DOHH2 (cell line): Measurements from ENCODE around the gene ARFIP1.
A peak's percentile ranks its signal among the peaks of the same experiment; 100 is the strongest.

Source experiments
- H3F3A ChIP-seq: fragments of 200-600 bp; sonication (generic), shearing (Covaris generic); 2 replicates; pipeline ENCODE4 v1.6.0; 2016; ENCODE audit warnings: antibody characterized with exemption, mild to moderate bottlenecking; ENCODE audit not compliant: control insufficient read depth, insufficient read depth
- H3K27ac ChIP-seq: fragments of 200-600 bp; sonication (generic); 2 replicates; pipeline ENCODE4 v1.5.1; 2014; ENCODE audit warnings: low read depth, mild to moderate bottlenecking, low read length, moderate library complexity
- H3K27me3 ChIP-seq: fragments of 200-600 bp; sonication (generic); 2 replicates; pipeline ENCODE4 v1.6.1; 2014; ENCODE audit warnings: mild to moderate bottlenecking, low read length, mixed read lengths; ENCODE audit not compliant: control insufficient read depth
- H3K36me3 ChIP-seq: fragments of 200-600 bp; sonication (generic); 2 replicates; pipeline ENCODE4 v1.6.1; 2014; ENCODE audit warnings: mild to moderate bottlenecking, low read length, moderate library complexity, mixed read lengths; ENCODE audit not compliant: control insufficient read depth
- H3K4me1 ChIP-seq: fragments of 200-600 bp; sonication (generic); 2 replicates; pipeline ENCODE4 v1.6.1; 2014; ENCODE audit warnings: mild to moderate bottlenecking, low read length, mixed read lengths; ENCODE audit not compliant: control insufficient read depth
- H3K4me2 ChIP-seq: fragments of 200-600 bp; sonication (generic); 2 replicates; pipeline ENCODE4 v1.6.0; 2014; ENCODE audit warnings: mild to moderate bottlenecking, low read length, moderate library complexity
- H3K4me3 ChIP-seq: fragments of 200-600 bp; sonication (generic); 2 replicates; pipeline ENCODE4 v1.5.1; 2014; ENCODE audit warnings: mild to moderate bottlenecking, low read length, mixed read lengths
- H3K79me2 ChIP-seq: fragments of 200-600 bp; sonication (generic); 2 replicates; pipeline ENCODE4 v1.6.1; 2014; ENCODE audit warnings: mild to moderate bottlenecking, low read length, mixed read lengths; ENCODE audit not compliant: control insufficient read depth
- H3K9me2 ChIP-seq: fragments of 200-600 bp; sonication (generic); replicated peaks from 2 replicates; pipeline ENCODE4 v1.6.1; 2014; ENCODE audit warnings: mild to moderate bottlenecking, low read length, mixed read lengths; ENCODE audit not compliant: control insufficient read depth
- H3K9me3 ChIP-seq: fragments of 200-600 bp; sonication (generic); 2 replicates; pipeline ENCODE4 v1.6.1; 2014; ENCODE audit warnings: antibody characterized with exemption, low read length, mixed read lengths; ENCODE audit not compliant: control insufficient read depth, insufficient read depth
- H4K20me1 ChIP-seq: fragments of 200-600 bp; sonication (generic); 2 replicates; pipeline ENCODE4 v1.6.0; 2014; ENCODE audit warnings: low read depth, mild to moderate bottlenecking, antibody characterized with exemption, low read length, moderate library complexity; ENCODE audit not compliant: control insufficient read depth, insufficient read depth
- CTCF ChIP-seq: fragments of 200-600 bp; sonication (generic); IDR thresholded peaks from one replicate; pipeline ENCODE4 v1.5.1; 2014; ENCODE audit warnings: antibody characterized with exemption, mild to moderate bottlenecking, low read depth, low read length; ENCODE audit not compliant: poor library complexity, severe bottlenecking
- EZH2phosphoT487 ChIP-seq: fragments of 200-600 bp; sonication (generic); IDR thresholded peaks from 2 replicates; pipeline ENCODE4 v1.6.1; 2017; ENCODE audit warnings: borderline replicate concordance, mild to moderate bottlenecking, antibody characterized with exemption, low read length, moderate library complexity, mixed read lengths

The ARFIP1 gene

DNA sequence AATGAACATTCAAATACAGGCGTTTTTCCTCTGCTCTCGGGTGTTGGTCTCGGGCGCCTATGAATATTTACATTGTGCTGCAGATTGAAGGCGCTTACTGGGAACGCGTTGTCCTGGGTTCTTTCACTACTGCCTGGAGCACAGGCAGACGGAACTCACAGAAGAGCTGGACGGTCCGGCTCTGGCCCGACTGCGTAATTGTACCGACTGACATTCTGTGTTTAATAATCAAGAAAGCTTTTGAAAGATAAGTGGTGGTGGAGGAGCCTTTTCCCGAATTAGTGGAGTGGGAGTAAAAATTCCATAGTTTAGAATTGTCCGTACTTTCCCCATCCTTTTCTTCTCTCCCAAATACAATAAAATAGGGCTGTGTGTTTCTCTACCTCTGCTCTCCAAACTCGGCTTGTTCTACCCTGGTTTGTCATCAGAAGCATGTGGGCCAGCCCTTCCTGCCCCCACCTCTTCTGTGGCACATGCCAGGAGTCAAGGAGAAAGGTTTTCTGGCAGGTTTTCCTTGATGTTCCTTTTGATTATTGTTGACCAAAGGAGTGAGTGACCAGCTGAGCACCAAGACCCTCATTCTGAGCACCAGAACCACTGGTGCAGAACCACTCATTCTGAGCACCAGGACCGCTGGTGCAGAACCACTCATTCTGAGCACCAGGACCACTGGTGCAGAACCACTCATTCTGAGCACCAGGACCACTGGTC, 158.6 kb downstream of the ARFIP1 start:
- Histone ChIP-seq H3K9me2 (no peaks in the 10 kb centered on the region), H3F3A (no peaks in the 10 kb centered on the region), H4K20me1 (no peaks in the 10 kb centered on the region), H3K4me3 (no peak overlapping the region), H3K27ac (no peak overlapping the region), H3K36me3 (no peaks in the 10 kb centered on the region), H3K4me2 (no peak overlapping the region), H3K79me2 (no peaks in the 10 kb centered on the region), H3K27me3 (peaks cover 71% of the 10 kb centered on the region), H3K4me1 (peaks cover 8% of the 10 kb centered on the region), H3K9me3 (no peaks in the 10 kb centered on the region; the same call in 1 of the 2 replicates)
- TF ChIP-seq EZH2phosphoT487, result 0 out of 2 replicates have a peak, but pooled peaks have one; percentile 64
- TF ChIP-seq CTCF, result no peak

- Histone ChIP-seq H3K4me1 (peaks cover 8% of the 10 kb centered on the region), H3K36me3 (no peaks in the 10 kb centered on the region), H3K4me3 (no peak overlapping the region), H3K27me3 (peaks cover 61% of the 10 kb centered on the region), H3K9me3 (no peaks in the 10 kb centered on the region; the same call in 1 of the 2 replicates), H3F3A (no peaks in the 10 kb centered on the region), H3K27ac (no peak overlapping the region), H3K79me2 (no peaks in the 10 kb centered on the region), H4K20me1 (no peaks in the 10 kb centered on the region), H3K9me2 (no peaks in the 10 kb centered on the region), H3K4me2 (no peak overlapping the region)
- TF ChIP-seq EZH2phosphoT487 (no peak), CTCF (no peak)
Observed at GRCh38 chr4:152939621-152940020, 159.9 kb downstream of the ARFIP1 start.

GRCh38 chr4:152940461-152940860, 160.7 kb downstream of the ARFIP1 start:
- H3K9me3 ChIP-seq, result no peaks in the 10 kb centered on the region; the same call in 1 of the 2 replicates
- no peaks in the 10 kb centered on the region for H4K20me1 ChIP-seq
- H3K27ac ChIP-seq, result no peak overlapping the region
- no peak for TF ChIP-seq CTCF
- TF ChIP-seq EZH2phosphoT487, result no peak
- H3K4me3 ChIP-seq, result no peak overlapping the region
- H3F3A ChIP-seq, result no peaks in the 10 kb centered on the region
- H3K4me2 ChIP-seq, result no peak overlapping the region
- H3K9me2 ChIP-seq, result no peaks in the 10 kb centered on the region
- H3K36me3 ChIP-seq, result no peaks in the 10 kb centered on the region
- H3K4me1 ChIP-seq, result peaks cover 8% of the 10 kb centered on the region
- H3K79me2 ChIP-seq, result no peaks in the 10 kb centered on the region
- peaks cover 55% of the 10 kb centered on the region for H3K27me3 ChIP-seq
